ENCODE results near the gene RBX1. TPM values are rescaled to one million over a fixed set of nuclear protein-coding genes. Genes with fewer than 3 reads are reported as not detected.

Gene RBX1
- polyA plus RNA-seq, 1 donor from 2014 or later = 181 TPM

DNA sequence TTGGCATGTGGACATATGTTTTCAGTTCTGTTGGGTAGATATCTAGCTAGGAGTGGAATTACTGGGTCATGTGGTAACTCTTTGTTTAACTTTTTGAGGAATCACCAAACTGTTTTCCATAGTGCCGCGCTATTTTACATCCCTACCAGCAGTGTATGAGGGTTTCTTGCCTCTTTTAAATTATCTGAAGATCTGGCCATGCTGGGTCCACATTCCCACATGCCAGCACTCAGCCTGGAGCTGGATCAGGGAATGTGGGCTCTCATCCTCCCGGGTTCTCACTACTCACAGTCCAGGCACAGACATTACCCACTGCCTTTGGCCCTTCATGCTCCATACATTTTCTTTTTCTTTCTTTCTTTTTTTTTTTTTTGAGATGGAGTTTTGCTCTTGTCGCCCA is 44.6 kb downstream of the RBX1 start:
- H3K36me3 ChIP-seq (ENCODE audit: insufficient read depth, low read length) = no peaks in the 10 kb centered on the region
- no peak overlapping the region for H3K4me3 ChIP-seq (ENCODE audit: low read length)
- no peaks in the 10 kb centered on the region for H4K20me1 ChIP-seq (ENCODE audit: insufficient read depth)
- H3K4me2 ChIP-seq (ENCODE audit: low read length) = no peak overlapping the region
- H2AFZ ChIP-seq (ENCODE audit: low read depth, low read length) = no peak overlapping the region
- no peaks in the 10 kb centered on the region for H3K9me3 ChIP-seq (ENCODE audit: low read length)
- no peak for TF ChIP-seq TAF1 (IDR thresholded peaks at IDR 0.05; ENCODE audit: low read depth)
- TF ChIP-seq EP300 (conservative IDR thresholded peaks at IDR 0.05; ENCODE audit: poor library complexity, severe bottlenecking) = no peak
- no peak for TF ChIP-seq RAD21 (conservative IDR thresholded peaks at IDR 0.05)
- H3K27ac ChIP-seq (ENCODE audit: low read length) = no peak overlapping the region
- H3K27me3 ChIP-seq (ENCODE audit: insufficient read depth, low read depth, low read length) = no peaks in the 10 kb centered on the region
- no peaks in the 10 kb centered on the region for H3K79me2 ChIP-seq (replicated peaks; ENCODE audit: insufficient read depth, low read length)
- H3K9me2 ChIP-seq (ENCODE audit: insufficient read depth, low read length) = no peaks in the 10 kb centered on the region
- no peak overlapping the region for H3K9ac ChIP-seq (ENCODE audit: low read length)
- no peaks in the 10 kb centered on the region for H3F3A ChIP-seq (ENCODE audit: insufficient read depth, low read length, poor library complexity, severe bottlenecking)

DNA sequence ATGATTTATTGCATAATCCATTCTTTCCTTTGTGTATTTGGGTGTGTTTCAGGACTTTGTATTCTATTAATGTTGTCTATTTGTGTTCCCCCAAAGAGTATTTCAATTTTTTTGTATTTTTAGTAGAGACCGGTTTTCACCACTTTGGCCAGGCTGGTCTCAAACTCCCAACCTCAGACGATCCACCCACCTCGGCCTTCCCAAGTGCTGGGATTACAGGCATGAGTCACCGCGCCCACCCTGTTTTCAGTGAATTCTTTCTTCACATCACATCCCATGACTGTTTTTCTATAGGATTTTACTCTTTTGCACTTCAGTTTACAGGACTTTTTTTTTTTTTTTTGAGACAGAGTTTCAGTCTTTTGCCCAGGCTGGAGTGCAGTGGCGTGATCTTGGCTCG is 46.3 kb downstream of the RBX1 start:
- Histone ChIP-seq H3K36me3 (ENCODE audit: insufficient read depth, low read length) (no peaks in the 10 kb centered on the region), H3K9me2 (ENCODE audit: insufficient read depth, low read length) (no peaks in the 10 kb centered on the region), H2AFZ (ENCODE audit: low read depth, low read length) (no peak overlapping the region), H3F3A (ENCODE audit: insufficient read depth, low read length, poor library complexity, severe bottlenecking) (no peaks in the 10 kb centered on the region), H3K27ac (ENCODE audit: low read length) (no peak overlapping the region), H3K79me2 (replicated peaks; ENCODE audit: insufficient read depth, low read length) (no peaks in the 10 kb centered on the region), H4K20me1 (ENCODE audit: insufficient read depth) (no peaks in the 10 kb centered on the region), H3K4me3 (ENCODE audit: low read length) (no peak overlapping the region), H3K4me2 (ENCODE audit: low read length) (no peak overlapping the region), H3K9ac (ENCODE audit: low read length) (no peak overlapping the region), H3K9me3 (ENCODE audit: low read length) (no peaks in the 10 kb centered on the region), H3K27me3 (ENCODE audit: insufficient read depth, low read depth, low read length) (no peaks in the 10 kb centered on the region)
- TF ChIP-seq REST (IDR thresholded peaks at IDR 0.05; ENCODE audit: borderline replicate concordance) = no peak
- no peak for TF ChIP-seq RAD21 (conservative IDR thresholded peaks at IDR 0.05)
- TF ChIP-seq EP300 (conservative IDR thresholded peaks at IDR 0.05; ENCODE audit: poor library complexity, severe bottlenecking) = no peak
- TF ChIP-seq SMC3 (conservative IDR thresholded peaks at IDR 0.05; ENCODE audit: poor library complexity) = no peak
- TF ChIP-seq, protein P1, sequence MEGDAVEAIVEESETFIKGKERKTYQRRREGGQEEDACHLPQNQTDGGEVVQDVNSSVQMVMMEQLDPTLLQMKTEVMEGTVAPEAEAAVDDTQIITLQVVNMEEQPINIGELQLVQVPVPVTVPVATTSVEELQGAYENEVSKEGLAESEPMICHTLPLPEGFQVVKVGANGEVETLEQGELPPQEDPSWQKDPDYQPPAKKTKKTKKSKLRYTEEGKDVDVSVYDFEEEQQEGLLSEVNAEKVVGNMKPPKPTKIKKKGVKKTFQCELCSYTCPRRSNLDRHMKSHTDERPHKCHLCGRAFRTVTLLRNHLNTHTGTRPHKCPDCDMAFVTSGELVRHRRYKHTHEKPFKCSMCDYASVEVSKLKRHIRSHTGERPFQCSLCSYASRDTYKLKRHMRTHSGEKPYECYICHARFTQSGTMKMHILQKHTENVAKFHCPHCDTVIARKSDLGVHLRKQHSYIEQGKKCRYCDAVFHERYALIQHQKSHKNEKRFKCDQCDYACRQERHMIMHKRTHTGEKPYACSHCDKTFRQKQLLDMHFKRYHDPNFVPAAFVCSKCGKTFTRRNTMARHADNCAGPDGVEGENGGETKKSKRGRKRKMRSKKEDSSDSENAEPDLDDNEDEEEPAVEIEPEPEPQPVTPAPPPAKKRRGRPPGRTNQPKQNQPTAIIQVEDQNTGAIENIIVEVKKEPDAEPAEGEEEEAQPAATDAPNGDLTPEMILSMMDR (IDR thresholded peaks at IDR 0.05; ENCODE audit: poor library complexity, severe bottlenecking) = no peak
- TF ChIP-seq TAF1 (IDR thresholded peaks at IDR 0.05; ENCODE audit: low read depth) = no peak
- no peak for TF ChIP-seq MXI1 (conservative IDR thresholded peaks at IDR 0.05; ENCODE audit: poor library complexity, severe bottlenecking)
- no peak for TF ChIP-seq POLR2AphosphoS5 (IDR thresholded peaks at IDR 0.05)
- no peak for TF ChIP-seq EZH2 (IDR thresholded peaks at IDR 0.05; ENCODE audit: borderline replicate concordance, insufficient read depth, low read length, poor library complexity, severe bottlenecking)
